Hepatocyte (in vitro differentiated cells): ENCODE data around the gene NF2.

Experiments
- CTCF ChIP-seq: fragments of 200-600 bp; sonication (generic); IDR thresholded peaks from 2 replicates; pipeline ENCODE4 v1.5.1; 2016; ENCODE audit warnings: antibody characterized with exemption, mild to moderate bottlenecking; ENCODE audit not compliant: poor library complexity
- EZH2 ChIP-seq: fragments of 200-600 bp; sonication (generic); IDR thresholded peaks from 2 replicates; pipeline ENCODE4 v1.6.1; 2016; ENCODE audit warnings: antibody characterized with exemption, mild to moderate bottlenecking, borderline replicate concordance

- TF ChIP-seq EZH2 (no peak), CTCF (no peak)
These were observed 4.0 kb downstream of the NF2 start for GRCh38 chr22:29607426-29607825.
